Spleen (tissue), 11 donors: ENCODE results near the gene MGMT. TPM values are rescaled to one million over a fixed set of nuclear protein-coding genes. Genes with fewer than 3 reads are reported as not detected.

ENCODE experiments used
- DNase-seq: peaks from one replicate; pipeline ENCODE4 v3.0.0-alpha.2; 2020
- H3K27ac ChIP-seq, 8 donors: fragments of 200-600 bp; sonication (generic) in 7 of 8; 1 replicate in 4 of 8; 2 replicates in 4 of 8; pipeline versions ENCODE4 v1.5.0 to v1.8.0; 2016 to 2021; ENCODE audit warnings: inconsistent platforms in 4 of 8, mild to moderate bottlenecking in 4 of 8, moderate library complexity in 1 of 8
- H3K27me3 ChIP-seq, 7 donors: fragments of 200-600 bp; sonication (generic) in 6 of 7; replicated peaks in 1 of 7; 1 replicate in 4 of 7; 2 replicates in 3 of 7; pipeline versions ENCODE4 v1.5.0 to v1.8.0; 2016 to 2021; ENCODE audit warnings: inconsistent platforms in 3 of 7, mild to moderate bottlenecking in 1 of 7
- H3K36me3 ChIP-seq, 6 donors: fragments of 200-600 bp; sonication (generic) in 5 of 6; 1 replicate in 4 of 6; 2 replicates in 2 of 6; pipeline versions ENCODE4 v1.5.0 to v1.8.0; 2016 to 2021; ENCODE audit warnings: inconsistent platforms in 2 of 6
- H3K4me1 ChIP-seq, 6 donors: fragments of 200-600 bp; sonication (generic) in 5 of 6; 1 replicate in 3 of 6; 2 replicates in 3 of 6; pipeline versions ENCODE4 v1.5.0 to v1.8.0; 2016 to 2021; ENCODE audit warnings: inconsistent platforms in 3 of 6
- H3K4me3 ChIP-seq, 8 donors: fragments of 200-600 bp; sonication (generic) in 7 of 8; 1 replicate in 4 of 8; 2 replicates in 4 of 8; pipeline versions ENCODE4 v1.5.0 to v1.8.0; 2016 to 2021; ENCODE audit warnings: inconsistent platforms in 4 of 8, mild to moderate bottlenecking in 4 of 8, moderate library complexity in 2 of 8
- H3K9me3 ChIP-seq, 8 donors: fragments of 200-600 bp; sonication (generic) in 7 of 8; 1 replicate in 4 of 8; 2 replicates in 4 of 8; pipeline versions ENCODE4 v1.5.0 to v1.8.0; 2016 to 2021; ENCODE audit warnings: inconsistent platforms in 4 of 8
- POLR2A ChIP-seq, 3 donors: fragments of 450-650 bp; IDR thresholded peaks; one replicate each; pipeline ENCODE4 v1.5.1; 2017; ENCODE audit warnings: antibody characterized with exemption in 3 of 3, mild to moderate bottlenecking in 1 of 3
- POLR2AphosphoS5 ChIP-seq, 3 donors: sonication (generic); formaldehyde crosslinking; IDR thresholded peaks; one replicate each; pipeline ENCODE4 v1.5.1; 2017; ENCODE audit warnings: antibody characterized with exemption in 3 of 3
- WGBS, 5 donors: extraction: QIAGEN DNeasy Blood & Tissue Kit in 3 of 5; methylation state at CpG; one replicate each; pipeline versions ENCODE4 v1.1.5 to v1.1.7; 2013 to 2018; 5-methylcytosine and 5-hydroxymethylcytosine counted together
- intact Hi-C: fragments of 100-400 bp; cut with DNase I; formaldehyde crosslinking; loops from one replicate; pipeline ENCODE4 v1.15.0; 2023; ENCODE audit warnings: low total_unique reads
- polyA plus RNA-seq, 3 donors: library from polyadenylated mRNA; stranded (reverse); fragments of 200-250 nt; gene quantifications; one replicate each; pipeline ENCODE4 v1.2.1, GENCODE V29; 2013
- total RNA-seq, 7 donors: library from RNA; depleted of rRNA in 3 of 7; stranded (reverse); fragments of >200 nt in 3 of 7; fragmentation: NEBNext Ultra II Directional in 4 of 7; extraction: Animal tissue kit (Norgen Biotek cat#: 25700) in 4 of 7; gene quantifications; one replicate each; pipeline versions ENCODE4 v1.1.0 to v1.2.1, GENCODE V29; 2016 to 2021
- TF ChIP-seq, protein P1 (sequence below), 11 experiments: fragments of 200-600 bp in 7 of 11; fragments of 450-650 bp in 4 of 11; sonication (generic) in 4 of 11; IDR thresholded peaks in 8 of 11; conservative IDR thresholded peaks in 3 of 11; 1 replicate in 7 of 11; 2 replicates in 4 of 11; pipeline versions ENCODE4 v1.4.0 to v1.8.0; 2016 to 2021; ENCODE audit warnings: antibody characterized with exemption in 11 of 11, inconsistent platforms in 4 of 11, mild to moderate bottlenecking in 1 of 11
- donor health status: healthy with polysubstance abuse.
- donor health status: DM: no; HTN: no; CAD: no; lungs with moderate emphysema.
- donor health status: DM: no; HTN: no; CAD: no.
- donor health status: Bipolar disorder and iron deficiency.
- donor health status: healthy.
- donor health status: DM: no; HTN: no; CAD: no.
- donor health status: DM: yes; HTN: yes; CAD: no.

Gene MGMT
- total and polyA plus RNA-seq, 10 donors = 14.3 to 33.4 (median 21.7) TPM

DNA sequence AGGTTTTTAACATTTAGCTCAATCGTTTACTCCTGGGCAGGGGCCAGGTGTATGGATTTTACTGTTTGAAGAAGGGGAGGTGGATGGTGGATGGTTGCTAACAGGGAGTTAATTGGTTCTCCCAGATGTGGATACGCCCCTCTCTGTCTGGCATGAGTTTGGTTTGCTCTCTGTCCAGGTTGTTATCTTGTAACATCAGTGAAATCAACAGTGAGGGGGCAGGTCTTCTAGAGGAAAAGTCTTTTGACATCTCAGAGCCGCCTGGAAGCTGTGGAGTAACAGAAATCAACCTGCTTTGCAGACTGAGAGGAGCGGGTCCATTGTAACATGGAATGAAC is 243.4 kb downstream of the MGMT start:
- Histone ChIP-seq H3K36me3 (peaks cover 0 to 73% (median 9%) of the 10 kb centered on the region in 6 donors), H3K4me1 (no peaks in the 10 kb centered on the region), H3K27me3 (no peaks in the 10 kb centered on the region), H3K4me3 (no peak overlapping the region), H3K27ac (no peak overlapping the region), H3K9me3 (no peaks in the 10 kb centered on the region)
- 81 to 90% (median 87%) methylated on average over 4 of the region's 4 CpGs for WGBS, 5 donors
- intact Hi-C loops = no loop called here
- TF ChIP-seq POLR2AphosphoS5 (IDR thresholded peaks at IDR 0.05) (no peak), POLR2A (IDR thresholded peaks at IDR 0.05) (no peak)
- TF ChIP-seq, protein P1, sequence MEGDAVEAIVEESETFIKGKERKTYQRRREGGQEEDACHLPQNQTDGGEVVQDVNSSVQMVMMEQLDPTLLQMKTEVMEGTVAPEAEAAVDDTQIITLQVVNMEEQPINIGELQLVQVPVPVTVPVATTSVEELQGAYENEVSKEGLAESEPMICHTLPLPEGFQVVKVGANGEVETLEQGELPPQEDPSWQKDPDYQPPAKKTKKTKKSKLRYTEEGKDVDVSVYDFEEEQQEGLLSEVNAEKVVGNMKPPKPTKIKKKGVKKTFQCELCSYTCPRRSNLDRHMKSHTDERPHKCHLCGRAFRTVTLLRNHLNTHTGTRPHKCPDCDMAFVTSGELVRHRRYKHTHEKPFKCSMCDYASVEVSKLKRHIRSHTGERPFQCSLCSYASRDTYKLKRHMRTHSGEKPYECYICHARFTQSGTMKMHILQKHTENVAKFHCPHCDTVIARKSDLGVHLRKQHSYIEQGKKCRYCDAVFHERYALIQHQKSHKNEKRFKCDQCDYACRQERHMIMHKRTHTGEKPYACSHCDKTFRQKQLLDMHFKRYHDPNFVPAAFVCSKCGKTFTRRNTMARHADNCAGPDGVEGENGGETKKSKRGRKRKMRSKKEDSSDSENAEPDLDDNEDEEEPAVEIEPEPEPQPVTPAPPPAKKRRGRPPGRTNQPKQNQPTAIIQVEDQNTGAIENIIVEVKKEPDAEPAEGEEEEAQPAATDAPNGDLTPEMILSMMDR (IDR thresholded peaks at IDR 0.05 in 8 of 11, conservative IDR thresholded peaks at IDR 0.05 in 3 of 11) = no peak
- no peak for DNase-seq

DNA sequence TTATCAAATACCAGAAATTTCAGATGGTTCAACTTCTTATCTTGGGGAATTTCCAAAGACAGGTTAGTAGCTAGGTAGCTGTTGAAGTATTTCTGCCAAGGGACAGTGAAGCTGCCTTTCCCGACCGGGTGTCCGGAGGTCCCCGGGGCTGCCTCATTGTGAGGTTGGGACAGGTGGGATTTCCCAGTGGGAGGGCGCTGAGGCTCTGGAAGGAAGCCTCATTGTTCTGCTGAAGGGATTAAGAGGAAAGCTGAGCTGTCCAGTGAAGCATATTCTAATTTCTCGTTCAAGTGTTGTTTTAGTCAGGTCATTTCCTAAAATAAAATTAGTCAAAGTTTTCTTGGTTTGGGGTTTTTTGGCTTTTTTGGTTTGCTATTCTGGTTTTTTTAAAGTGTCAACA is 244.2 kb downstream of the MGMT start:
- no peak for DNase-seq
- Histone ChIP-seq H3K9me3 (no peaks in the 10 kb centered on the region), H3K4me1 (no peaks in the 10 kb centered on the region), H3K27ac (no peak overlapping the region), H3K27me3 (no peaks in the 10 kb centered on the region), H3K36me3 (peaks cover 0 to 65% (median 9%) of the 10 kb centered on the region in 6 donors), H3K4me3 (no peak overlapping the region)
- WGBS, 5 donors = 73 to 87% (median 80%) methylated on average over 6 of the region's 6 CpGs
- TF ChIP-seq POLR2A (IDR thresholded peaks at IDR 0.05) (no peak), POLR2AphosphoS5 (IDR thresholded peaks at IDR 0.05) (no peak)
- TF ChIP-seq, protein P1 (IDR thresholded peaks at IDR 0.05 in 8 of 11, conservative IDR thresholded peaks at IDR 0.05 in 3 of 11) = no peak
- intact Hi-C loops = no loop called here

DNA sequence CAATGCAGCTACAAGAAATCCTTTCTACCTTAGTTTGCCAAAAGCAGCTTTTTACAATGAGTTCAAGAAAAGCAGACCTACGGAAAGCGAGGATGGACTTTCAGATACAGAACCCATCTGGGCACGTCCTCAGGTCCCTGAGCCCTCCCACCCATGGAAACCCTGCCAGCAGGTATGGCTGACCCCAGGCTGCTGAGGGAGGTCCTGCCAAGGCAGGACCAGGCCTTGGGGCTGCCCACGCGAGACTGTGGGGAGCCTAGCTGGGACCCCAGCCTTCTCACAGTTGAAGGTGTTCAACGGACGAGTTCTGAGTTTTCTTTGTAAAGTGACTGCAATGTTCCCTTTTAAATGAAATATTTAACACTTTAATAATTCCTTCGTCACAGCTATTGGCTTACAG is 245.0 kb downstream of the MGMT start:
- H3K27me3 ChIP-seq = no peaks in the 10 kb centered on the region
- no peaks in the 10 kb centered on the region for H3K9me3 ChIP-seq
- DNase-seq = peak; percentile 60
- peaks cover 0 to 60% (median 9%) of the 10 kb centered on the region in 6 donors for H3K36me3 ChIP-seq
- intact Hi-C loops = no loop called here
- no peaks in the 10 kb centered on the region for H3K4me1 ChIP-seq
- WGBS, 5 donors = 95 to 97% (median 97%) methylated on average over 8 of the region's 8 CpGs
- H3K27ac ChIP-seq = no peak overlapping the region
- no peak overlapping the region for H3K4me3 ChIP-seq
- TF ChIP-seq, protein P1 (IDR thresholded peaks at IDR 0.05 in 8 of 11, conservative IDR thresholded peaks at IDR 0.05 in 3 of 11) = no peak
- no peak for TF ChIP-seq POLR2AphosphoS5 (IDR thresholded peaks at IDR 0.05)
- TF ChIP-seq POLR2A (IDR thresholded peaks at IDR 0.05) = no peak

DNA sequence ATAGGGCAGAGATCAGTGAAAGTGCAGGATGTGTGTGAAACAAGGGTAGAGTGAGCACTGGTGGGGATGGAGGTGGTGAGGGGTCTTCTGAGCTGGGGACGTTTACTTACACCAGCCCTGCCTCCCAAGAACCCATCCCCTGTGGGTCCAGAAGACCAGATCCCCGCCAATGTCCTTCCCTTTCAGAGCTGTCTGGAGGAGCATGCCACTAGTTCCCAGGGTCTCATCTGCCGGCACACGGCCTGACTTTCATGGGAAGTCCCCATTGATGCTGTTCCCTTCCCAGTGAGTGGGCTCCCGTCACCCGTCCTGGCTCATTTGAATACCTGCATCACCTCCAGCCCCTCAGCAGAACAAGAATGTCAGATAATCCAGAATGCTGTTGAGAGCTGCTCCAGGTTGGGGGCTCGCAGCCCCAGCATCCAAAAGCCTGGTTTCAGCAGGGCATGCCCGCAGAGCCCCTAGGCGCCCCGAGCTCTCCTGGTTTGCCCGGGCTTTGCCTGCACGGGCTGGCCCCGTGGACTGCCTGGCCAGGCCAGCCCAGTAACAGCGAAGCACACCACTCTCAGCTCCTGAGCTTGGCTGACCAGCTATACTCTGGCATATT is 246.7 kb downstream of the MGMT start:
- Histone ChIP-seq H3K36me3 (peaks cover 0 to 48% (median 7%) of the 10 kb centered on the region in 6 donors), H3K4me3 (no peak overlapping the region), H3K27ac (no peak overlapping the region), H3K4me1 (no peaks in the 10 kb centered on the region), H3K27me3 (no peaks in the 10 kb centered on the region), H3K9me3 (no peaks in the 10 kb centered on the region)
- TF ChIP-seq, protein P1 (IDR thresholded peaks at IDR 0.05 in 8 of 11, conservative IDR thresholded peaks at IDR 0.05 in 3 of 11) = no peak
- TF ChIP-seq POLR2AphosphoS5 (IDR thresholded peaks at IDR 0.05) (no peak), POLR2A (IDR thresholded peaks at IDR 0.05) (no peak)
- peak; percentile 51 for DNase-seq
- intact Hi-C loops = no loop called here
- WGBS, 5 donors = 93 to 98% (median 94%) methylated on average over 11 to 14 of the region's 14 CpGs
